ENCODE data around the gene ZDHHC23.
A peak's percentile ranks its signal among the peaks of the same experiment; 100 is the strongest.

Gene ZDHHC23

DNA sequence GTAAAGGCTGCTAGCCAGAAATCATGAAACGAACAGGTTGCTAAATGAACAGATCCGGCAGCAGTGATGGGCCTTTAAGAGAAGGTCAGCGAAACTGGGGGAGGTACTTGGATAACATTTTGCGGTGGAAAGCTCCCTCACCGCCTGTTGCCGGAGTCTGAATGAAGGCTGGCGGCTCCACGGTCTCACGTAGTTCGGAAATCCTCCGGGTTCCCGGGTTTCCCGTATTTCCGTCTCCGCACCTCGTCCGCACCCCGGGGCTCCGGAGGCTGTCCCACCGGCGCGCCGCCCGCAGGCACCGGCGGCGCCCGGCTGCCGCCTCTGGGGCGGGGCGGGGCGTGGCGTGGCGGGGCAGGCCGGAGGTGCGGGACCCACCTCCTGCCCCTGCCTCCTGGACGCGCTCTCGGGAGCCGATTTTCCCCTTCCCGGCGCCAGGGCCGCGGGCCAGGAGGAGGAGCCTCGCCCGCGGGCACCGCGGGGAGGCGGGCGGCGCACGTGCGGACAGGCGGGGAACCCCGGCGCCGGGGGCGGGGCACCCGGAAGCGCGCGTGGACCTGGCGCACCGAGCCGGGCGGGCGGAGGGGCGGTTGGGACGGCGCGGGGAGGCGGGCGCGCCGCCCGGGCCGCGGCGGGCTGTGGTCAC, at the start of gene ZDHHC23:
TSS of gene ZDHHC23 (plus strand) at position 642 of the 643 bp plus-strand sequence. CDS start 790 bp downstream, outside the sequence.
- peak; percentile 10 for DNase-seq (ENCODE audit: low read depth)

DNA sequence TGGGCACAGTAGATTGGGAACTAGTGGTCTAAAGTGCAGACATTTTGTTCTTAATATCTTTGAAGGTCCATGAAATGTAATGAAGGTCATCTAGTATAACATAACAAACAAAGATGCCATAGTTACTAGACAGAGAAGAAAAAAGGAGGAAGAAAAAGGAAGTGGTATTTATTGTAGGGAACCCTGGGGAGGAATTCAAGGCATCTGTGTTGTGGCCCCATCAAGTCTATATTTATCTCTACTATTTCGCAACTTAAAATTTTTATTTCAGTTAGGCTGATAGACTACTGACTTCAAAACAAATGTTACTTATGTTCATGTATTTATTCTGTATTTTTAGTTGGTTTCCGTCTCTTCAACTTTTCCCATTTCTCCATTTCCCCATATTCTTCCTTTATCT, 48.9 kb upstream of the ZDHHC23 start:
- DNase-seq (ENCODE audit: low read depth): peak; percentile 66

- DNase-seq (ENCODE audit: low read depth): no peak
These were observed 41.2 kb upstream of the ZDHHC23 start for GRCh38 chr3:113906568-113907140.

GRCh38 chr3:113908133-113908532, 39.7 kb upstream of the ZDHHC23 start:
- DNase-seq (ENCODE audit: low read depth): no peak

GRCh38 chr3:113910966-113911365, 36.8 kb upstream of the ZDHHC23 start:
- peak; percentile 11 for DNase-seq (ENCODE audit: low read depth)

DNA sequence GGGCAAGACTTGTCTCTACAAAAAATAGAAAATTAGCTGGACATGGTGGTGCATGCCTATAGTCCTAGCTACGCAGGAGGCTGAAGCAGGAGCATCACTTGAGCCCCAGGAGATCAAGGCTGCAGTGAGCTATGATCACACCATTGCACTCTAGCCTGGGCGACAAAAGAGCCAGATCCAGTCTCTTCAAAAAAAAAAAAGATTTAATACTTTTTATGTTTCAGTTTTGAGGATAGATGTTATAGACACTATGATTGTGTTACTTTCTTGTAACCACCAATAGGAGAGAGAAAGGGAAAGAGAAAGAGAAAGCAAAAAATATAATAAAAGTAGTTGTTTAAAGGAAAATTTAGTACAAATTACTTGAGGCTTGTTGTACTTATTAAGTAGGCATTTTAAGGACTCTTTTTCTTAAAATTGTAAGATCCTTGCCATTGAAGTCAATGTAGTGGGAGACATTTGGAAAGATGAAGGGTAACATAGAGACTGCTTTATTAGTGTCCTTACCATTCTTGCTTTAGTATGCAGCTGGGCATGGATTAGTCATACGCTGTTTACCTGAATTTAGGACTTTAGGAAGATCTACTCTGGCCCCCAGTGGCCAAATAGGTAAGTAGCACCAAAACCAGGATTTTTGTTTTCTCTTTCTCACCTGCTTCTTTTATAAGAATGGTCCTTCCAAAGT, 35.1 kb upstream of the ZDHHC23 start:
- DNase-seq (ENCODE audit: low read depth): peak; percentile 24

- DNase-seq (ENCODE audit: low read depth): peak; percentile 74
These were observed 33.2 kb upstream of the ZDHHC23 start for GRCh38 chr3:113914646-113915045.

GRCh38 chr3:113927556-113927955, 20.3 kb upstream of the ZDHHC23 start:
- no peak for DNase-seq (ENCODE audit: low read depth)

DNA sequence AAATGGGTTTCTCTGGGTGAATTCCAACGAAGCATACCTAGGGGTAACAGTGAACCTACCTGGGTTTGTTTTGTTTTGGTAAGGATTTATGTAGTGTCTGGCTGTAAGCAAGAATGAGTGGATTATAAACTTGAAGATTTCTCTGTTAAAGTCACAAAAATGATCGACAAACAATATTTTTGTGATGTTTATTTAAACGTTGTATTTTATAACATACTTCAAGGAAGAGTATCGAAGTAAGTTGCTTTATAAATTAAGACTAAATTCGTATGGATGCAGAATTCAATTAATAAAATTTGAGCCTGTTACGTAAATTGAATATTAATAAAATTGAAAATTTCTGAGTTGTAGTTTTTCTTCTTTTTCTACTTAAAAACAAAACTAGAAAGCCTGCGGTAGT, 982 bp upstream of the ZDHHC23 start:
- DNase-seq (ENCODE audit: low read depth): no peak

- DNase-seq (ENCODE audit: low read depth): no peak
These were observed 453 bp downstream of the ZDHHC23 start for GRCh38 chr3:113948015-113948917.

GRCh38 chr3:113952921-113953320, 5.1 kb downstream of the ZDHHC23 start:
- DNase-seq (ENCODE audit: low read depth): peak; percentile 24

GRCh38 chr3:113953677-113954076, 5.9 kb downstream of the ZDHHC23 start:
- no peak for DNase-seq (ENCODE audit: low read depth)

DNA sequence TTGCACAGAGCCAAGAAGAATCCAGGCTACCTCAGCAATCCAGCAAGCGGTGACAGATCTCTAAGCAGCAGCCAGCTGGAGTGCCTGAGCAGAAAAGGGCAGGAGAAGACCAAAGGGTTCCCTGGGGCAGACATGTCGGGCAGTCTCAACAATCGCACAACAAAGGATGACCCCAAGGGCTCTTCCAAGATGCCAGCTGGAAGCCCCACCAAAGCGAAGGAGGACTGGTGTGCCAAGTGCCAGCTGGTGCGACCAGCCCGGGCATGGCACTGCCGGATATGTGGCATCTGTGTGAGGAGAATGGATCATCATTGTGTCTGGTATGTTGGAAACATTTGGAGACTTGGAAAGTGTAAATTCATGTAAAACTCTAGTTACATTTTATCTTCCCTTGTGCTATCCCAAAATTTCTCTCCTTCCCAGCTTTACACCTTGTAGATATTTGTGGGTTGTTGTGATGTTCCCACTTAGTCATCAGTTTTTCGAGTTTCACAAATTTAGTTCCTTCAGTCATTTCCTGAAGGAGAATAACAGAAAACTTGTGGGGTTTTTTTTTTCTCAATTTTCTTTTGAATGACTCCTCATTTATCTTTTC, 6.4 kb downstream of the ZDHHC23 start:
- no peak for DNase-seq (ENCODE audit: low read depth)

- no peak for DNase-seq (ENCODE audit: low read depth)
These were observed 16.1 kb downstream of the ZDHHC23 start for GRCh38 chr3:113963879-113964278.

GRCh38 chr3:113966172-113966571, 18.4 kb downstream of the ZDHHC23 start:
- DNase-seq (ENCODE audit: low read depth): no peak

DNA sequence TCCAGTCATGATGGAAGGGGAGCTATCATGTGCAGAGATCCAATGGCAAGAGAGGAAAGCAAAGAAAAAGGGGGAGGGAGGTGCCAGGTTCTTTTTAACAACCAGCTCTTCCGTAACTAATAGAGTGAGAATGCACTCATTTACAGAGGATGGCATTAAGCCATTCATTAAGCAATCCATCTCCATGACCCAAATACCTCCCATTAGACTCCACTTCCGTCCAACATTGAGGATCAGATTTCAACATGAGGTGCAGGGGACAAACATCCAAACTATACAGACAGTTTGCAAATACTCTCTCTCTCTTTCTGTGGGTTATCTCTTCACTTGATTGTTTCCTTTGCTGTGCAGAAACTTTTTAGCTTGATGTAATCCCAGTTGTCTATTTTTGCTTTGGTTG, 21.2 kb downstream of the ZDHHC23 start:
- DNase-seq (ENCODE audit: low read depth): peak; percentile 58

GRCh38 chr3:113977822-113978221, 30.0 kb downstream of the ZDHHC23 start:
- DNase-seq (ENCODE audit: low read depth): no peak

- no peak for DNase-seq (ENCODE audit: low read depth)
These were observed 32.1 kb downstream of the ZDHHC23 start for GRCh38 chr3:113979916-113980315.

DNA sequence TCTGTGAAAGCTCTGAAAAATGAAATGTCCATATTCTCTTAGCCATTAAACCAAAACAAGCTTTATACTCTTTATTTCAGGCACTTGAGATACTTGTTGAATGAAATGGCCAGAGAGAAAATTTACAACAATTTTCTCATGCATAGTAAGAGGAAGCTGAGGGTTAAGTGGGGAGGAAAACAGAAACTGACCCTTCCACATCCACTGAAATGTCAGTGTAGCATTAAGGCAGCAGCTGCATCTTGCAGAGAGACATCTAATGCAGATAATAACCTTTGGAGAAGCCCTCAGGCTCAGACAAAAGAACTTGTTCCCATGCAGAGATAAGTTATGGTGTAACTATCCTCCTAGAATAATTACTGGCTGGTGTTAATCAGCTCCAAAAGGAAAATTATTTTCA, 34.0 kb downstream of the ZDHHC23 start:
- DNase-seq (ENCODE audit: low read depth): no peak

DNA sequence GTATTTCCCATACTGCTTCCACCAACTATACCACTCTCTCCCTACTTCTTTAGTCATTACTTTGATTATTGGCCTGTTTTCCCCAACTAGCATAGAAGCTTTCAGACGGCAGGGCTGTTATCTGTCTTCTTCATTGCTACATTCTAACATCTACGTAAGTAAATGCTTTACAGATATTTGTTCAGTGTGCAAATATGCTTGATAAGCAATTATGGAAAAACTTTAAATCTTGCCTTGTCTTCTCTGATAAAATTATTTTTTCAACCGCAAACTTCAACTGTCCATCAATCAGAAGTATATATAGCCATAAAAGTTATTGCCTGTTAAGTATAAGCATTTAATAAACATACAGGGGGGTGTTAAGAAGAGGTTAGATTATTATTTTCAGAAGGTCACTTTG, 35.7 kb downstream of the ZDHHC23 start:
- no peak for DNase-seq (ENCODE audit: low read depth)

- no peak for DNase-seq (ENCODE audit: low read depth)
These were observed 37.7 kb downstream of the ZDHHC23 start for GRCh38 chr3:113985541-113985940.

GRCh38 chr3:114005481-114005880, 57.7 kb downstream of the ZDHHC23 start:
- no peak for DNase-seq (ENCODE audit: low read depth)

Data from GM04503 (cell line).